BJ (cell line): Measurements from ENCODE around the gene PASD1. TPM values are rescaled to one million over a fixed set of nuclear protein-coding genes. Genes with fewer than 3 reads are reported as not detected.

ENCODE experiments used
- CTCF ChIA-PET: fragments of 350-600 bp; formaldehyde crosslinking; extraction: SDS; loops from one replicate; lab custom pipeline; 2021; ENCODE audit warnings: antibody characterized with exemption, inconsistent platforms; lab: Yijun Ruan, JAX
- POLR2A ChIA-PET: fragments of 300-600 bp; sonication (Branson Sonifier 250); formaldehyde crosslinking; extraction: SDS; loops from one replicate; lab custom pipeline; 2021; ENCODE audit warnings: antibody characterized with exemption; lab: Charles Lee
- DNase-seq: peaks from one replicate; pipeline ENCODE4 v3.0.0-alpha.2; 2011; ENCODE audit warnings: low read depth
- H3K27me3 ChIP-seq: 2 replicates; pipeline ENCODE4 v1.6.0; 2011; ENCODE audit warnings: low read length; ENCODE audit not compliant: control insufficient read depth, insufficient read depth
- H3K36me3 ChIP-seq: 2 replicates; pipeline ENCODE4 v1.5.1; 2011; ENCODE audit warnings: low read length; ENCODE audit not compliant: control insufficient read depth, insufficient read depth
- H3K4me3 ChIP-seq: 2 replicates; pipeline ENCODE4 v1.5.1; 2011; ENCODE audit warnings: low read depth, mild to moderate bottlenecking, control low read depth, low read length
- polyA plus RNA-seq: library from polyadenylated mRNA; depleted of rRNA; stranded (reverse); fragments of >200 nt; gene quantifications from 2 replicates; pipeline ENCODE4 v1.2.3, GENCODE V29; 2011
- TF ChIP-seq, protein P1 (sequence below): IDR thresholded peaks from 2 replicates; pipeline ENCODE4 v1.5.1; 2011; ENCODE audit warnings: low read depth, mild to moderate bottlenecking, control low read depth, inconsistent platforms, low read length, moderate library complexity; ENCODE audit not compliant: insufficient read depth

Gene PASD1
- polyA plus RNA-seq, 1 experiment: not detected

DNA sequence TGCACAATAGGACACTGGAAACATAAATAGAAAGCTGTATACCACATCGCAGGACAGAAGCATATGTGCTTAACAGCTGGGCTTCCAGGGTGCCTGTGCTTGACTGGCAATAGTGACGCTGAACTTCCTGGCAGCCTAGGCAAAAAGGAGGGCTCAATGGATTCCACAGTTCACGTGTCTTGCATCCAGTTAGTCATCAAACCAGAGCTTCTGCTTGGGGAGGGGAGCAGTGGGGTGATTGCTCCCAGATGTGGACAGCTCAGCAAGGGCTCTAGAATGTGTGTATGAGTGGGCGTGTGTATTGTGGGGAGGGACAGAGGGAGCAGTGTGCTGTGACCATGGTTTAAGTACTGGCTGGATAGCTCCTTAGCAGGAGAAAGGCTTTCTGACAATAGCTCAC, 134.0 kb downstream of the PASD1 start:
- H3K4me3 ChIP-seq: no peak overlapping the region
- H3K27me3 ChIP-seq: no peaks in the 10 kb centered on the region
- H3K36me3 ChIP-seq: no peaks in the 10 kb centered on the region
- TF ChIP-seq, protein P1, sequence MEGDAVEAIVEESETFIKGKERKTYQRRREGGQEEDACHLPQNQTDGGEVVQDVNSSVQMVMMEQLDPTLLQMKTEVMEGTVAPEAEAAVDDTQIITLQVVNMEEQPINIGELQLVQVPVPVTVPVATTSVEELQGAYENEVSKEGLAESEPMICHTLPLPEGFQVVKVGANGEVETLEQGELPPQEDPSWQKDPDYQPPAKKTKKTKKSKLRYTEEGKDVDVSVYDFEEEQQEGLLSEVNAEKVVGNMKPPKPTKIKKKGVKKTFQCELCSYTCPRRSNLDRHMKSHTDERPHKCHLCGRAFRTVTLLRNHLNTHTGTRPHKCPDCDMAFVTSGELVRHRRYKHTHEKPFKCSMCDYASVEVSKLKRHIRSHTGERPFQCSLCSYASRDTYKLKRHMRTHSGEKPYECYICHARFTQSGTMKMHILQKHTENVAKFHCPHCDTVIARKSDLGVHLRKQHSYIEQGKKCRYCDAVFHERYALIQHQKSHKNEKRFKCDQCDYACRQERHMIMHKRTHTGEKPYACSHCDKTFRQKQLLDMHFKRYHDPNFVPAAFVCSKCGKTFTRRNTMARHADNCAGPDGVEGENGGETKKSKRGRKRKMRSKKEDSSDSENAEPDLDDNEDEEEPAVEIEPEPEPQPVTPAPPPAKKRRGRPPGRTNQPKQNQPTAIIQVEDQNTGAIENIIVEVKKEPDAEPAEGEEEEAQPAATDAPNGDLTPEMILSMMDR: no peak
- CTCF ChIA-PET: no interaction called here
- POLR2A ChIA-PET: interaction anchor here (0.5 kb wide), 1 partner anchor 149 kb away, joined by 3 read pairs; no protein-coding TSS in a partner anchor
- DNase-seq: peak; percentile 63

DNA sequence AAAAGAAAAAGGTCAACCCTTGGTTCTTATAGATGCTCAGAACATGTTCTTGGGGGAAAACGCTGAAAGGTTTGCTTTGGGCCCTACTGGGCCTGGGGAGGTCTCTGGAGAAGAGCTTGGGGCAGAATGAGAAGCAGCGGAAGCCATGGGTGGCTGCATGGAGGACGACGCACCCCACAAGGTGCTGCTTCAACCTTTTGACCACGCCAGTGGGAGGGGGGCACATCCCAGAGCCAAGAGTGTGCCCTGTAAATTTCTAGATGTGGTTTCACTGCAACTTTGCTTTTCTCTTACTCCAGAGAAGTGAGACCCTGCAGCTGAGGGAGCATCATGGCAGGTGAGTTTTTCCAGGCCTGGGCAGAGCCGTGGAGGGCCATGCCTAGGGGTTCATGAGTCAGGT, 135.0 kb downstream of the PASD1 start:
- no peak for DNase-seq
- TF ChIP-seq, protein P1: no peak
- ChIA-PET POLR2A (no interaction called here), CTCF (no interaction called here)
- no peak overlapping the region for H3K4me3 ChIP-seq
- H3K36me3 ChIP-seq: no peaks in the 10 kb centered on the region
- no peaks in the 10 kb centered on the region for H3K27me3 ChIP-seq

DNA sequence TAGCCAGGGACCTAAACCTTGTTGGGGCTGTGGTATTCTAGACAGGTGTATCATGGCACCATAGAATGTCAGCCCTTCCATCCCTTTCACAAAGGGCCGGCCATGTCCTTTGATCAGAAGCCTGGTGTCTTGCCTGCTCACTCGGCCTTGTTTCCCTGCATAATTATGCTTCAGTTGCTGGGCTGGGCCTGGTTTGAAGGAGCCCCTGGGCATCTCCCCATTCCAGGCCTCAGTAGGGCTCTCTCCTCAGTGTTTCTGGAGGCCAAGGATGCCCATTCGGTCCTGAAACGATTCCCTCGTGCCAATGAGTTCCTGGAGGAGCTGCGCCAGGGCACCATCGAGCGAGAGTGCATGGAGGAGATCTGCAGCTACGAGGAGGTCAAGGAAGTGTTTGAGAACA, 136.3 kb downstream of the PASD1 start:
- Histone ChIP-seq H3K27me3 (no peaks in the 10 kb centered on the region), H3K36me3 (no peaks in the 10 kb centered on the region), H3K4me3 (no peak overlapping the region)
- POLR2A ChIA-PET: no interaction called here
- no peak for DNase-seq
- TF ChIP-seq, protein P1: no peak
- CTCF ChIA-PET: no interaction called here

DNA sequence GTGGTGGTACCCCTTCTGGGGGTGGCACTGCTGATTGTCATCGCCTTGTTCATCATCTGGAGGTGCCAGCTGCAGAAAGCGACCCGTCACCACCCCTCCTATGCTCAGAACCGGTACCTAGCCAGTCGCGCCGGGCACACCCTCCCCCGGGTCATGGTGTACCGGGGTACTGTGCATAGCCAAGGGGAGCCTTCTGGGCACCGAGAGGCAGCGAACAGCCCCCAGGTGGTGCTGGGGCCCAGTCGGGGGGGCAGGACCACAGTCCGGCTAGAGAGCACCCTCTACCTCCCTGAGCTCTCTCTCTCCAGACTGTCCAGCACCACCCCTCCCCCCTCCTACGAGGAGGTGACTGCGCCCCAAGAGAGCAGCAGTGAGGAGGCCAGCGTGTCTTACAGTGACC, 137.1 kb downstream of the PASD1 start:
- TF ChIP-seq, protein P1: no peak
- no peak for DNase-seq
- ChIA-PET POLR2A (no interaction called here), CTCF (no interaction called here)
- H3K27me3 ChIP-seq: no peaks in the 10 kb centered on the region
- no peak overlapping the region for H3K4me3 ChIP-seq
- H3K36me3 ChIP-seq: no peaks in the 10 kb centered on the region

DNA sequence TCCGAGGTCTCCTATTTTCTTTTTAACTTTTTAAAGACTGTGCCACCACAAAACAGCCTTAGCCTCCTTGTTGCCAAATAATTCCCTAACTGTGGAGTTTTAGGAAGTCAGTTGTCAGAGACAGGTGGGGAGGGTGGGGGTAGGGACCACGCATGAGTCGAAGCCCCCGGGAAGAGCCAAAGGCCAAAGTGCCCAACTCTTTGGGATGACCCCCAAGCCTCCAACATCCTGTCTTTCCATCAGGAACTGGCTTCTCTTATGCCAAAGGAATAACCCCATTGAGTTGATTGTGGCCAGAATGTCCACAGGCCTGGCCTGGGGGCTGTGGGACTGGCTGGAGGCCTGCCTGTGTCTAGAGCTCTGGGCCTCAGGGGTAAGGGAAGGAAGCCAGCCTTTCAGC, 137.6 kb downstream of the PASD1 start:
- TF ChIP-seq, protein P1: no peak
- Histone ChIP-seq H3K4me3 (no peak overlapping the region), H3K36me3 (no peaks in the 10 kb centered on the region), H3K27me3 (no peaks in the 10 kb centered on the region)
- POLR2A ChIA-PET: no interaction called here
- CTCF ChIA-PET: no interaction called here
- DNase-seq: no peak
